ENCODE measurements around the gene FHOD3. TPM values are rescaled to one million over a fixed set of nuclear protein-coding genes. Genes with fewer than 3 reads are reported as not detected.

Gene FHOD3
- total and polyA plus RNA-seq, 9 of the 15 experiments (the other 6 are each of a cell fraction or from before 2014, with no cell fraction given): 0.11 TPM; not detected in 8

GRCh38 chr18:36271153-36271552 is 26.4 kb upstream of the FHOD3 start (continued):
- TF ChIP-seq, protein P1, sequence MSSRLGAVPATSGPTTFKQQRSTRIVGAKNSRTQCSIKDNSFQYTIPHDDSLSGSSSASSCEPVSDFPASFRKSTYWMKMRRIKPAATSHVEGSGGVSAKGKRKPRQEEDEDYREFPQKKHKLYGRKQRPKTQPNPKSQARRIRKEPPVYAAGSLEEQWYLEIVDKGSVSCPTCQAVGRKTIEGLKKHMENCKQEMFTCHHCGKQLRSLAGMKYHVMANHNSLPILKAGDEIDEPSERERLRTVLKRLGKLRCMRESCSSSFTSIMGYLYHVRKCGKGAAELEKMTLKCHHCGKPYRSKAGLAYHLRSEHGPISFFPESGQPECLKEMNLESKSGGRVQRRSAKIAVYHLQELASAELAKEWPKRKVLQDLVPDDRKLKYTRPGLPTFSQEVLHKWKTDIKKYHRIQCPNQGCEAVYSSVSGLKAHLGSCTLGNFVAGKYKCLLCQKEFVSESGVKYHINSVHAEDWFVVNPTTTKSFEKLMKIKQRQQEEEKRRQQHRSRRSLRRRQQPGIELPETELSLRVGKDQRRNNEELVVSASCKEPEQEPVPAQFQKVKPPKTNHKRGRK (tag; IDR thresholded peaks at IDR 0.05): no peak

DNA sequence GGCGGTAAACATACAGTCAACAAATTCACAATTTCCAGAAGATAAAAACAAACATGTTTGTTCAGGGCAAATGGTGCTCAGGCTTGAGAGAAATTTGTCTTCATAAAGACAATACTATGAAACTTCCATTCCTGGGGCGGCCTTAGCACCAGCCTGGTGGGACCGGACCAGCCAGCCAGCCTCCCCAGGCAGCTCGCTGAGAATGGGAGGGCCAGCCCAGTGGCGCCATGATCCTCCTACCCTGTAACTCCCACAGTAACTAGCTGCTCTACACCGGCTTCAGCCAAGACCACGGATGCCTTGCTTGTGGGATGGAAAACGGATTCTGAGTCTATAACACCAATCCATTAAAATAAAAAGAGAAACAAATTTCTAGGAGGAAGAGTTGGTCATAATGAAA is 24.2 kb upstream of the FHOD3 start:
- Histone ChIP-seq H3K79me2 (ENCODE audit: control insufficient read depth, insufficient read depth, low read length) (no peaks in the 10 kb centered on the region), H3K4me2 (ENCODE audit: insufficient read depth, low read length) (no peak overlapping the region), H3K4me3 (no peak overlapping the region), H3K36me3 (ENCODE audit: control insufficient read depth, insufficient read depth, low read length) (no peaks in the 10 kb centered on the region), H2AFZ (ENCODE audit: low read depth, low read length) (no peak overlapping the region), H3K4me1 (replicated peaks in 1 of 2; ENCODE audit: control insufficient read depth in 2 of 2, insufficient read depth in 2 of 2, low read length in 2 of 2) (no peaks in the 10 kb centered on the region), H3K9ac (ENCODE audit: insufficient read depth in 1 of 2, low read depth in 2 of 2, low read length in 2 of 2) (no peak overlapping the region), H3K9me1 (ENCODE audit: control insufficient read depth, insufficient read depth, low read length) (no peaks in the 10 kb centered on the region), H3K27me3 (ENCODE audit: control insufficient read depth in 2 of 2, insufficient read depth in 2 of 2, low read length in 2 of 2) (no peaks in the 10 kb centered on the region), H4K20me1 (replicated peaks; ENCODE audit: control insufficient read depth, insufficient read depth, low read length) (no peaks in the 10 kb centered on the region), H3K9me3 (replicated peaks; ENCODE audit: control insufficient read depth, insufficient read depth, low read depth, low read length) (no peaks in the 10 kb centered on the region), H3K27ac (ENCODE audit: extremely low read depth, low read depth, low read length) (no peak overlapping the region)
- FAIRE-seq (no peak), ATAC-seq (peak; percentile 68), DNase-seq (ENCODE audit: extremely low read depth in 1 of 4, low spot score in 3 of 4) (no peak)
- BruUV-seq (replicated peaks): no TSS peak
- intact Hi-C loops (cut with micrococcal nuclease) (no loop called here), in situ Hi-C loops (cut with MboI) (no loop called here)
- POLR2A ChIA-PET: interaction anchor here (1.9 kb wide), 1 partner anchor 8 kb away, joined by 4 read pairs; no protein-coding TSS in a partner anchor
- CTCF ChIA-PET (ENCODE audit: low intra/inter-chr PET ratio): no interaction called here
- 32% methylated on average over 7 of the region's 8 CpGs for WGBS (ENCODE audit: insufficient coverage, low coverage, missing lambda C conversion rate)
- no peak for TF ChIP-seq CREB1 (IDR thresholded peaks at IDR 0.05)
- TF ChIP-seq CREB1 (CRISPR knock-in tag; IDR thresholded peaks at IDR 0.05): no peak
- TF ChIP-seq ZZZ3 (IDR thresholded peaks at IDR 0.05): no peak
- no peak for TF ChIP-seq DNMT1 (IDR thresholded peaks at IDR 0.05)
- TF ChIP-seq, protein P2, sequence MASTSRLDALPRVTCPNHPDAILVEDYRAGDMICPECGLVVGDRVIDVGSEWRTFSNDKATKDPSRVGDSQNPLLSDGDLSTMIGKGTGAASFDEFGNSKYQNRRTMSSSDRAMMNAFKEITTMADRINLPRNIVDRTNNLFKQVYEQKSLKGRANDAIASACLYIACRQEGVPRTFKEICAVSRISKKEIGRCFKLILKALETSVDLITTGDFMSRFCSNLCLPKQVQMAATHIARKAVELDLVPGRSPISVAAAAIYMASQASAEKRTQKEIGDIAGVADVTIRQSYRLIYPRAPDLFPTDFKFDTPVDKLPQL (IDR thresholded peaks at IDR 0.05; ENCODE audit: extremely low read depth, insufficient read length): no peak
- TF ChIP-seq NFIC (IDR thresholded peaks at IDR 0.05): no peak
- no peak for TF ChIP-seq ZNF318 (IDR thresholded peaks at IDR 0.05; ENCODE audit: borderline replicate concordance in 1 of 2, low read depth in 1 of 2)
- no peak for TF ChIP-seq CXXC5 (CRISPR knock-in tag; IDR thresholded peaks at IDR 0.05)
- TF ChIP-seq ZNF57 (CRISPR knock-in tag; IDR thresholded peaks at IDR 0.05): no peak

All from K562 (cell line).